Measurements from ENCODE around the gene MLF2.

GRCh38 chr12:6773590-6774351 is 20.8 kb upstream of the MLF2 start:
- TF ChIP-seq POLR2A (IDR thresholded peaks at IDR 0.05; ENCODE audit: low read length) (no peak), GATA1 (IDR thresholded peaks at IDR 0.05; ENCODE audit: low read depth, low read length) (no peak)

All from erythroblast (primary cell).